HG03571 (cell line): ENCODE results near the gene PTPN4.
"Not testable (repeated sequence)": the region's sequence is repeated elsewhere in the genome, so short reads cannot be mapped to it uniquely, and the experiment has no call there.

ENCODE experiments used
- ATAC-seq: cut with Tn5 transposase; IDR thresholded peaks from one replicate; pipeline ENCODE4 v1.9.1; 2021; ENCODE audit not compliant: unreplicated experiment

PTPN4 gene

GRCh38 chr2:119801040-119801439 is 41.3 kb downstream of the PTPN4 start:
- no peak for ATAC-seq

DNA sequence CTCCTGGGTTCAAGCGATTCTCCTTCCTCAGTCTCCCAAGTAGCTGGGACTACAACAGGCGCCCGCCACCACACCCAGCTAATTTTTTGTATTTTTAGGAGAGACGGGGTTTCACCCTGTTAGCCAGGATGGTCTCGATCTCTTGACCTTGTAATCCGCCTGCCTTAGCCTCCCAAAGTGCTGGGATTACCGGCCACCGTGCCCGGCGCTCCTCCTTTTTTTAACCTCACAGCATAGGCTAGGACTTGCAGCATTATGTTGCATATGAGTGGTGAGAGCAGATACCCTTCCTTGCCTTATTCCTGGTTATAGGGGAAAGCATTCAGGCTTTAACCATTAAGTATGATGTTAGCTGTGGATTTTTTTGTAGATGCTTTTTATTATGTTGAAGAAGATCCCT is 42.3 kb downstream of the PTPN4 start:
- not testable (repeated sequence) for ATAC-seq

DNA sequence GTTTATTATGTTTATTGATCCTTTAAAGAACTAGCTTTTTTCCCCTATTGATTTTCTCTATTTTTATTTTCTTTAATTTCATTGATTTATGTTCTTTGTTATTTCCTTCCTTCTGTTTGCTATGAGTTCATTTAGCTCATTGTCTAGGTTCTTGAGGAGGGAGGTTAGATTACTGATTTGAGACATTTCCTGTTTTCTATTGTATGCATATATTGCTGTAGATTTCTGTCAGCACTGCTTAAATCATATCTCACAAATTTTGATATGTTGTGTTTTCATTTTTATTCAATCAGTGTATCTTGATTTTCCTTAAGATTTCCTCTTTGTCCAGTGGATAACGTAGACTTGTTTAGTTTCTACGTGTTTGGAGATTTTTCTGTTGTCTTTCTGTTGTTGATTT is 43.4 kb downstream of the PTPN4 start:
- ATAC-seq, result no peak

GRCh38 chr2:119804409-119804808 is 44.7 kb downstream of the PTPN4 start:
- not testable (repeated sequence) for ATAC-seq

DNA sequence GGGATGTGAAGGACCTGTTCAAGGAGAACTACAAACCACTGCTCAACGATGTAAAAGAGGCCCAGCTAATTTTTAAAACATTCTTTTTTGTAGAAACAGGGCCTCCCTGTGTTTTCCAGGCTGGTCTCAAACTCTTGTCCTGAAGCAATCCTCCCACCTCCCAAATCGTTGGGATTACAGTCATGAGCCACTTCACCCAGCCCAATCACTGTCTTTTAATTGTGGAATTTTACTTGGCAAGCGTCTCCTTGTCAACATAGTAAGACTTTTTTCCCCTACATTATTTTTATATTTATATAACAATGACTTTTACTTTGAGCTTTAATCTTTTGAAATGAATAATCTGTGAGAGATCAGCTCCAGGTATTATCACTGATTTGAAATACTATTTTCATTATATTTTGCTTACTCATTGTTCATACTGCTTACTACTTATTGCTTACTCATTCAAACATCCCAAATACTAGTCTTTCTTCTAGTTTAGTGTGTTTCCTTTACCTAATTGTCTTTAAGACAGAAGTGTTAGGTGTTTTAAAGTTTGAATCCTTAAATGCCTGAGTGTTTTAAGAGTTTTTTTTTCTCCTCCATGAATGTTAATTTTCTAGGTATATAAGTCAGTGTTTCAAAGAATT is 48.9 kb downstream of the PTPN4 start:
- no peak for ATAC-seq

DNA sequence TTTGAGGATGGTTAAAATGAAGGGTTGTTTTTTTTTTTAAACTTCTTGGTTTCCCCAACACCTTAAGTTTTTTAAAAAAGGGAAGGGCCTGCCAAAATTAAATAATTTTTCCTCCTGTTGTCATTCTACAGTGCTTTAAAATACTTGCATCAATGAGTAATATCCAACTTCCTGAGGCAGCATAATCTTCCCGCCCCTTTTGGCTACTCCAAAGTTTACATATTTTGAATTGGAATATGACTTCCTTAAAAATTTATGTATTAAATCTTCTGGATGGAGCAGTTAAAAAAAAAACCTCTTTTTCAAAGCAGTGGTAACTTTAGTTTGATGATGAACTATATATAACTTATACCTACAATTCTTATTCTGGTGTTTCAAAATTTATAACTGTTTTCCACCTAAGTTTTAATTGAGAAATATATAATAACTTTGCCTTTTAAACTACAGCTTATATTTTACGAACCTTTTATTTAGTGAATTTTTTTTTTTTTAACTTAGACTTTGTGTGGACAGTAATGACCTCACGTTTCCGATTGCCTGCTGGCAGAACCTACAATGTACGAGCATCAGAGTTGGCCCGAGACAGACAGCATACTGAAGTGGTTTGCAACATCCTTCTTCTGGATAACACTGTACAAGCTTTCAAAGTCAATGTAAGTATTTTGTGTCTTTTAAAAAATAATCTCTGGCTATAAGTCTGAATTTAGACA is 49.8 kb downstream of the PTPN4 start:
- no peak for ATAC-seq

DNA sequence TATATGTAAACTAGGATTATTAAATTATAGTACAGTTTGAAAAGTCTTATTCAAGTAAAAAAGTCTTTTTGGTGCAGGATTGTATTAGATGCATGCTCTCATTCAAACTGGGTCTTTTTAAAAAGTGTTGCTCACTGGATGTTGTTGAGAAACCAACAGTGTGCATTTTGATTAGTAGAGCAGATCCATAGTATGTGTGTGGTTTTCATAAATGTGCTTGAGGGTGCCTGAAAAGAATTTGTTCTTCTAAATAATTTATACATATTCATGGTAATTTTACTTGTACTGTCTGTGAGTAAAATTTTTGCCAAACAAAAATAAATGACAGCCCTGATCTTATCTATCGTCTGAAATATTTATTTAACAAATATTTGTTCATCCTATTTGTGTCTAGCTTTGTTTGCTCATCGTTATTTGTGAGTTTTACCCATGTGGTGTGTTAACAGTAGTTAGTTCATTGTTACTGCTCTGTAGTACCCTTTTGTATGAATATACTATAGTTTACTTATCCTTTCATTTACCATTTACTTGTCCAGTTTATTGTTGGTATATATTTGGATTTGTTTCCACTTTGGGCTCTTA is 50.4 kb downstream of the PTPN4 start:
- ATAC-seq, result no peak

- ATAC-seq, result no peak
Measured at GRCh38 chr2:119814216-119814615, 54.5 kb downstream of the PTPN4 start.

DNA sequence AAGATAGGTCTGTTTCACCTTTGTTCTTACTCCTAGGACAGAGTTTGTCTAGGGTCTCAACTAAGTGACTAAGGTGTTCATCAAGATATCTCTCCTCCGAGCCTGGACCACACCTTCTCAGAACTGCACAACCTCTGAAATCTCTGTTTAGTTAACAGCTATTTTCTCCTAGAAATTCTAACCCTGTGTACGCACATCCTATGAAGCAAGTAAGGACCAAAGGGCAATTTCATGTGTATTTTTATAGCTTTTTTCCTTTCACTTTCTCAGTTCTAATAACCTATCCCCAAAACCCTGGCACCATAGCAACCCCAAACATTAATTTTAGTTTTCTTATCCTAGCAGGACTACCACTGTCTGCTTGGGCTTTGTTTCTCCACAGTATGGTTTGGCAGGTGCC is 59.1 kb downstream of the PTPN4 start:
- ATAC-seq, result no peak

GRCh38 chr2:119819846-119820245 is 60.1 kb downstream of the PTPN4 start:
- no peak for ATAC-seq

- no peak for ATAC-seq
Measured at GRCh38 chr2:119820275-119820674, 60.6 kb downstream of the PTPN4 start.

- no peak for ATAC-seq
Measured at GRCh38 chr2:119821266-119821665, 61.5 kb downstream of the PTPN4 start.

- ATAC-seq, result no peak
Measured at GRCh38 chr2:119823734-119824334, 64.1 kb downstream of the PTPN4 start.

DNA sequence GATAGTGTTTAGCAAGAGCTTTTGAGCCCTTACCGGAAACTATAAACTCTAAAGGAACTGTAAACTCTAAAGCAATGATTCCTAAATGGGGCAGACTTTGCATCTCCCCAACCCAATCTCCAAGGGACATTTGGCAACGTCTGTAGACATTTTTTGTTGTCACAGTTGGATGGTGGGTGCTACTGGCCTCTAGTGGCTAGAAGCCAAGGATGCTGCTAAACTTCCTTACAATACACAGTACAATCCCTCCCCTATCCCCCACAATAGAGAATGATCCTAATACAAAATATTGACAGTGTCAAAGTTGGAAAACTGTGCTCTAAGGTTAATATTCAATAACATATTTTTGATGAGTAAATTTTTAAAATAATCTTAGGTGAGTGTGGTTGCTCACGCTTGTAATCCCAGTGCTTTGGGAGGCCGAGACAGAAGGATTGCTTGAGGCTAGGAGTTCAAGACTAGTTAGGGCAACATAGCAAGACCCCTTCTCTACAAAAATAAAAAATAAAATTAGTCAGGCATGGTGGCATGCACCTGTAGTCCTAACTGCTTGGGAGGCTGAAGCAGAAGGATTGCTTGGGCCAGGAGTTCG is 66.7 kb downstream of the PTPN4 start:
- ATAC-seq, result no peak

GRCh38 chr2:119827866-119828507 is 68.3 kb downstream of the PTPN4 start:
- no peak for ATAC-seq

- no peak for ATAC-seq
Measured at GRCh38 chr2:119836455-119837142, 76.9 kb downstream of the PTPN4 start.

DNA sequence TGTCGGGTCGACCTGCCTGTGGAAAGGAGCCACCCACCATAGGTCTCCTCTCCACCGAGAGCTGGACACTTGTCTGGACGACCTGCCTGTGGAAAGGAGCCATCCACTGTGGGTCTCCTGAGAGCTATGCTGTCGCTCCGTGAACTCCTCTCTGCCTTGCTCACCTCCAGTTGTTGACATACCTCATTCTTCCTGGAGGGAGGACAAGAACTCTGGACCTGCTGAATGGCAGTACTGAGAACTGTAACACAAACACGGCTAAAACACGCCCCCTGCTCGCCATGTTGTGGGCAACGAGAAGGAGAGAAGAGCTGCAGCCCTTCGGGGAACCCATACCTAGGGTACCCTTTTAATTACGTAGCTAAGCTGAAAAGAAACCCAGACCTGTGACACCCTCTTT is 77.6 kb downstream of the PTPN4 start:
- no peak for ATAC-seq

- ATAC-seq, result no peak
Measured at GRCh38 chr2:119837759-119838158, 78.0 kb downstream of the PTPN4 start.

- no peak for ATAC-seq
Measured at GRCh38 chr2:119838179-119838578, 78.5 kb downstream of the PTPN4 start.

GRCh38 chr2:119841550-119841949 is 81.8 kb downstream of the PTPN4 start:
- no peak for ATAC-seq

DNA sequence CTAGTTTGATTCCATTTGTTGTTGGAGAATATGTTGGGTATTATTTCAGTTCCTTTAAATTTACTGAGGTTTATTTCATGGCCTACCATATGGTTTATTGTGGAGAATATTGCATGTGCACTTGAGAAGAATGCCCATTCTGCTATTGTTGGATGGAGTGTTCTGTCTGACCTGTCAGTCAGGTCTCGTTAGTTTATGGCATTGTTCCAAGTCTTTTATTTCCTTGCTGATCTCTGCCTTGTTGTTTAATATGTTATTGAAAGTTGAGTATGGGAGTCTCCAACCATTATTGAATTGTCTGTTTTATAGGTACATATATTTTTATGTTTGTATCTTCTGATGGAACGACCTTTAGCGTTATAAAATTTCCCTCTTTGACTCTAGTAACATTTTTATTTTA is 86.3 kb downstream of the PTPN4 start:
- no peak for ATAC-seq
